ENCODE measurements around the gene RUFY1. TPM values are rescaled to one million over a fixed set of nuclear protein-coding genes. Genes with fewer than 3 reads are reported as not detected.

Gene RUFY1
- total and polyA plus RNA-seq, 9 of the 15 experiments (the other 6 are each of a cell fraction or from before 2014, with no cell fraction given) = 5.0 to 41.7 (median 29.6) TPM

DNA sequence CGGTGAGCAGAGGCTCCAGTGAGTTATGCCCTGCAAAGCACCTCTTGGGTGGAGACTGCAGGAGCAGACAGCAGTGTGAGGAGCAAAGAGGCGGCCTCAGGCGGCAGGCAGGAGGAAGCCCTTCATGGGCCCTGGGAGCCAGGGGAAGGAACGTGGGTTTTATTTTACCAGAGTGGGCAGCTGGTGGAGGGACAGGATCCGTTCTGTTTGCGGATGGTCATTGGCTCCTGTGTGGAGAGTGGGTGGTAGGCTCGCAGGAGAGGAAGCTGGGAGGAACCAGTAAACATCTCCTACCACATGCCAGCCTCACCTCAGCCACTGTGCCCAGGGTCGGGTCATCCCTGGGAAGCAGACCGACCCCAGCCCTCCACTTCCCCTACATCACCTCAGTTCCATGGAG is 48.7 kb downstream of the RUFY1 start:
- H3K36me3 ChIP-seq (ENCODE audit: control insufficient read depth, insufficient read depth, low read length) = peaks cover 68% of the 10 kb centered on the region; the same call in 2 of the 3 replicates
- BruUV-seq (replicated peaks) = no TSS peak
- no peak for ATAC-seq
- no peaks in the 10 kb centered on the region for H3K27me3 ChIP-seq (ENCODE audit: control insufficient read depth in 2 of 2, insufficient read depth in 2 of 2, low read length in 2 of 2)
- in situ Hi-C loops (cut with MboI) = no loop called here
- no peak overlapping the region for H3K4me3 ChIP-seq
- DNase-seq (ENCODE audit: extremely low read depth in 1 of 4, low spot score in 3 of 4) = no peak
- no peaks in the 10 kb centered on the region for H3K4me1 ChIP-seq (replicated peaks in 1 of 2; ENCODE audit: control insufficient read depth in 2 of 2, insufficient read depth in 2 of 2, low read length in 2 of 2)
- H3K4me2 ChIP-seq (ENCODE audit: insufficient read depth, low read length) = no peak overlapping the region
- no peak overlapping the region for H3K27ac ChIP-seq (ENCODE audit: extremely low read depth, low read depth, low read length)
- CTCF ChIA-PET (ENCODE audit: low intra/inter-chr PET ratio) = no interaction called here
- TF ChIP-seq, protein P1, sequence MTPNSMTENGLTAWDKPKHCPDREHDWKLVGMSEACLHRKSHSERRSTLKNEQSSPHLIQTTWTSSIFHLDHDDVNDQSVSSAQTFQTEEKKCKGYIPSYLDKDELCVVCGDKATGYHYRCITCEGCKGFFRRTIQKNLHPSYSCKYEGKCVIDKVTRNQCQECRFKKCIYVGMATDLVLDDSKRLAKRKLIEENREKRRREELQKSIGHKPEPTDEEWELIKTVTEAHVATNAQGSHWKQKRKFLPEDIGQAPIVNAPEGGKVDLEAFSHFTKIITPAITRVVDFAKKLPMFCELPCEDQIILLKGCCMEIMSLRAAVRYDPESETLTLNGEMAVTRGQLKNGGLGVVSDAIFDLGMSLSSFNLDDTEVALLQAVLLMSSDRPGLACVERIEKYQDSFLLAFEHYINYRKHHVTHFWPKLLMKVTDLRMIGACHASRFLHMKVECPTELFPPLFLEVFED (CRISPR knock-in tag; conservative IDR thresholded peaks at IDR 0.05) = no peak
- no peak for TF ChIP-seq ZBTB2 (IDR thresholded peaks at IDR 0.05)
- no peaks in the 10 kb centered on the region for H3K9me3 ChIP-seq (replicated peaks; ENCODE audit: control insufficient read depth, insufficient read depth, low read depth, low read length)
- WGBS (ENCODE audit: insufficient coverage, low coverage, missing lambda C conversion rate) = 88% methylated on average over 6 of the region's 9 CpGs
- intact Hi-C loops (cut with micrococcal nuclease) = no loop called here
- H3K9me1 ChIP-seq (ENCODE audit: control insufficient read depth, insufficient read depth, low read length) = no peaks in the 10 kb centered on the region
- POLR2A ChIA-PET = interaction anchor here (0.7 to 1.7 kb wide), 3 partner anchors 13 to 29 kb away, joined by 3 to 8 read pairs (median 6); no protein-coding TSS in a partner anchor
- H4K20me1 ChIP-seq (replicated peaks; ENCODE audit: control insufficient read depth, insufficient read depth, low read length) = no peaks in the 10 kb centered on the region
- no peak overlapping the region for H2AFZ ChIP-seq (ENCODE audit: low read depth, low read length)
- no peak for FAIRE-seq
- no peak overlapping the region; a peak in 1 of 4 replicates for H3K9ac ChIP-seq (ENCODE audit: insufficient read depth in 1 of 2, low read depth in 2 of 2, low read length in 2 of 2)
- H3K79me2 ChIP-seq (ENCODE audit: control insufficient read depth, insufficient read depth, low read length) = no peaks in the 10 kb centered on the region

DNA sequence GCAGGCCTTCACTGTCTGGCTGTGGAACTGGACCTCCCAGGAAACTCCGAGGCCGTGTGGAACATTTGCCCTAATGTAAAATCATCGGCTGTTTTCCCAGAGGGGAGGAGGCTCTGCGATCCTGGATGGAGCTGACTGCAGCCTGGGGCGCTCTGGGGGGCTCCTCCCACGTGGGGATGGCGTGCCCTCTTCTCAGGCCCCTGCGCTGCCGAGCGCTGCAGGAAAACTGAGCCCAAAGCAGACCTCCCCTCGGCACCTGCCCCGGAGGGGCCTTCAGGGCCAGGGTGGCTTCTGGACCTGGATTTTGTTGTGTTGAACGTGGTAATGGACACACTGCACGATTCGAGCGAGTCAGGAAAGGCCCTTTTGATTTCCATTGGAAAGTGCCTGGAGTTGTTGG is 49.2 kb downstream of the RUFY1 start:
- no peak for FAIRE-seq

More for the DNA sequence above, 49.2 kb downstream of the RUFY1 start:
- Histone ChIP-seq H2AFZ (ENCODE audit: low read depth, low read length) (no peak overlapping the region), H4K20me1 (replicated peaks; ENCODE audit: control insufficient read depth, insufficient read depth, low read length) (no peaks in the 10 kb centered on the region), H3K27ac (ENCODE audit: extremely low read depth, low read depth, low read length) (no peak overlapping the region), H3K4me3 (no peak overlapping the region), H3K4me2 (ENCODE audit: insufficient read depth, low read length) (no peak overlapping the region), H3K9me3 (replicated peaks; ENCODE audit: control insufficient read depth, insufficient read depth, low read depth, low read length) (no peaks in the 10 kb centered on the region), H3K9me1 (ENCODE audit: control insufficient read depth, insufficient read depth, low read length) (no peaks in the 10 kb centered on the region), H3K9ac (ENCODE audit: insufficient read depth in 1 of 2, low read depth in 2 of 2, low read length in 2 of 2) (no peak overlapping the region; a peak in 1 of 4 replicates), H3K4me1 (replicated peaks in 1 of 2; ENCODE audit: control insufficient read depth in 2 of 2, insufficient read depth in 2 of 2, low read length in 2 of 2) (no peaks in the 10 kb centered on the region), H3K36me3 (ENCODE audit: control insufficient read depth, insufficient read depth, low read length) (peaks cover 68% of the 10 kb centered on the region; the same call in 2 of the 3 replicates), H3K27me3 (ENCODE audit: control insufficient read depth in 2 of 2, insufficient read depth in 2 of 2, low read length in 2 of 2) (no peaks in the 10 kb centered on the region), H3K79me2 (ENCODE audit: control insufficient read depth, insufficient read depth, low read length) (no peaks in the 10 kb centered on the region)
- no peak for DNase-seq (ENCODE audit: extremely low read depth in 1 of 4, low spot score in 3 of 4)
- ChIA-PET POLR2A (interaction anchor here (0.7 to 1.7 kb wide), 2 partner anchors 14 to 28 kb away, joined by 3 to 8 read pairs; no protein-coding TSS in a partner anchor), CTCF (ENCODE audit: low intra/inter-chr PET ratio) (no interaction called here)
- BruUV-seq (replicated peaks) = no TSS peak
- no peak for TF ChIP-seq HMG20A (CRISPR knock-in tag; conservative IDR thresholded peaks at IDR 0.05)
- in situ Hi-C loops (cut with MboI) = no loop called here
- ATAC-seq = no peak
- intact Hi-C loops (cut with micrococcal nuclease) = no loop called here
- 93% methylated on average over 16 of the region's 16 CpGs for WGBS (ENCODE audit: insufficient coverage, low coverage, missing lambda C conversion rate)
